Activated T-cell treated with anti-CD3 and anti-CD28 coated beads, Interleukin-2, amount 50 U/mL, for 72 hours (primary cell): ENCODE data around the gene SPOCK2. TPM values are rescaled to one million over a fixed set of nuclear protein-coding genes. Genes with fewer than 3 reads are reported as not detected.
"Not testable (repeated sequence)": the region's sequence is repeated elsewhere in the genome, so short reads cannot be mapped to it uniquely, and the experiment has no call there.

Experiments
- ATAC-seq, 2 donors: fragments of 150-1000 bp; cut with Tn5 transposase; replicated peaks in 1 of 2; 2 replicates each; pipeline ENCODE4 v1.10.0; 2021; ENCODE audit warnings: moderate library complexity in 2 of 2, mild to moderate bottlenecking in 1 of 2
- DNase-seq, 2 donors: peaks; one replicate each; pipeline ENCODE4 v3.0.0; 2021 to 2022; ENCODE audit warnings: mixed read lengths in 1 of 2
- H3K27ac Mint-ChIP-seq: one replicate; pipeline ENCODE4 v1.8.0; 2022; ENCODE audit warnings: mild to moderate bottlenecking, moderate library complexity, mixed read lengths
- H3K27me3 Mint-ChIP-seq: one replicate; pipeline ENCODE4 v1.8.0; 2022; ENCODE audit warnings: low read depth, mixed read lengths
- H3K36me3 Mint-ChIP-seq, 2 donors: one replicate each; pipeline ENCODE4 v1.8.0; 2022; ENCODE audit warnings: mixed read lengths in 2 of 2, mild to moderate bottlenecking in 1 of 2; ENCODE audit not compliant: insufficient read depth in 2 of 2
- H3K4me1 Mint-ChIP-seq: one replicate; pipeline ENCODE4 v1.8.0; 2022; ENCODE audit warnings: low read depth, mixed read lengths
- H3K4me3 Mint-ChIP-seq, 2 donors: one replicate each; pipeline ENCODE4 v1.8.0; 2022; ENCODE audit warnings: mild to moderate bottlenecking in 2 of 2, mixed read lengths in 2 of 2, moderate library complexity in 2 of 2
- H3K9me3 Mint-ChIP-seq, 2 donors: one replicate each; pipeline ENCODE4 v1.8.0; 2022; ENCODE audit warnings: mixed read lengths in 2 of 2
- total RNA-seq, 2 donors: library from RNA; stranded (reverse); gene quantifications; one replicate each; pipeline ENCODE4 v1.2.3, GENCODE V29; 2022

SPOCK2 gene
- total RNA-seq, 2 donors from 2014 or later, result 253 to 291 TPM

GRCh38 chr10:72044417-72045041, 43.8 kb downstream of the SPOCK2 start:
- Mint-ChIP-seq H3K27me3 (no peaks in the 10 kb centered on the region), H3K4me3 (no peak overlapping the region), H3K27ac (no peak overlapping the region), H3K4me1 (peaks cover 14% of the 10 kb centered on the region), H3K9me3 (peaks cover 0 to 3% of the 10 kb centered on the region in 2 donors), H3K36me3 (peaks cover 1 to 6% of the 10 kb centered on the region in 2 donors)
- DNase-seq, result no peak
- ATAC-seq, result no peak

GRCh38 chr10:72043016-72043834, 45.1 kb downstream of the SPOCK2 start:
- H3K27me3 Mint-ChIP-seq, result no peaks in the 10 kb centered on the region
- no peak overlapping the region for H3K4me3 Mint-ChIP-seq
- no peak for DNase-seq
- no peaks in the 10 kb centered on the region for H3K9me3 Mint-ChIP-seq
- H3K36me3 Mint-ChIP-seq, result no peaks in the 10 kb centered on the region
- peaks cover under 1% of the 10 kb centered on the region for H3K4me1 Mint-ChIP-seq
- H3K27ac Mint-ChIP-seq, result no peak overlapping the region
- ATAC-seq, result no peak

GRCh38 chr10:72041491-72041890, 46.9 kb downstream of the SPOCK2 start:
- H3K36me3 Mint-ChIP-seq, result no peaks in the 10 kb centered on the region
- no peak for ATAC-seq

GRCh38 chr10:72039377-72039776, 49.0 kb downstream of the SPOCK2 start:
- no peak overlapping the region for H3K27ac Mint-ChIP-seq

More at GRCh38 chr10:72041491-72041890, 46.9 kb downstream of the SPOCK2 start:
- Mint-ChIP-seq H3K4me1 (no peaks in the 10 kb centered on the region), H3K9me3 (no peaks in the 10 kb centered on the region), H3K4me3 (no peak overlapping the region), H3K27ac (no peak overlapping the region), H3K27me3 (no peaks in the 10 kb centered on the region)
- DNase-seq, result no peak

GRCh38 chr10:72038458-72039001, 49.8 kb downstream of the SPOCK2 start:
- Mint-ChIP-seq H3K4me1 (no peaks in the 10 kb centered on the region), H3K9me3 (no peaks in the 10 kb centered on the region), H3K27ac (no peak overlapping the region), H3K4me3 (no peak overlapping the region), H3K36me3 (no peaks in the 10 kb centered on the region), H3K27me3 (no peaks in the 10 kb centered on the region)
- DNase-seq (no peak), ATAC-seq (no peak)

More at GRCh38 chr10:72039377-72039776, 49.0 kb downstream of the SPOCK2 start:
- Mint-ChIP-seq H3K36me3 (no peaks in the 10 kb centered on the region), H3K4me3 (no peak overlapping the region), H3K4me1 (no peaks in the 10 kb centered on the region), H3K9me3 (no peaks in the 10 kb centered on the region), H3K27me3 (no peaks in the 10 kb centered on the region)
- DNase-seq (no peak), ATAC-seq (no peak)

- no peaks in the 10 kb centered on the region for H3K9me3 Mint-ChIP-seq
- H3K27me3 Mint-ChIP-seq, result no peaks in the 10 kb centered on the region
- H3K36me3 Mint-ChIP-seq, result no peaks in the 10 kb centered on the region
- H3K4me1 Mint-ChIP-seq, result no peaks in the 10 kb centered on the region
- H3K27ac Mint-ChIP-seq, result no peak overlapping the region
- DNase-seq (no peak), ATAC-seq (no peak)
- no peak overlapping the region for H3K4me3 Mint-ChIP-seq
These were observed 50.5 kb downstream of the SPOCK2 start for GRCh38 chr10:72037811-72038210.

- Mint-ChIP-seq H3K27me3 (no peaks in the 10 kb centered on the region), H3K9me3 (no peaks in the 10 kb centered on the region), H3K4me1 (no peaks in the 10 kb centered on the region), H3K4me3 (no peak overlapping the region), H3K36me3 (no peaks in the 10 kb centered on the region), H3K27ac (no peak overlapping the region)
- ATAC-seq (no peak), DNase-seq (no peak)
These were observed 51.1 kb downstream of the SPOCK2 start for GRCh38 chr10:72037266-72037665.

GRCh38 chr10:72035252-72035887, 53.0 kb downstream of the SPOCK2 start:
- no peak overlapping the region for H3K27ac Mint-ChIP-seq

GRCh38 chr10:72034761-72035160, 53.6 kb downstream of the SPOCK2 start:
- H3K9me3 Mint-ChIP-seq, result no peaks in the 10 kb centered on the region

More at GRCh38 chr10:72035252-72035887, 53.0 kb downstream of the SPOCK2 start:
- Mint-ChIP-seq H3K36me3 (no peaks in the 10 kb centered on the region), H3K9me3 (no peaks in the 10 kb centered on the region), H3K4me1 (no peaks in the 10 kb centered on the region), H3K4me3 (no peak overlapping the region), H3K27me3 (no peaks in the 10 kb centered on the region)
- no peak for DNase-seq
- ATAC-seq, result no peak

GRCh38 chr10:72034040-72034499, 54.3 kb downstream of the SPOCK2 start:
- ATAC-seq, result no peak
- Mint-ChIP-seq H3K27me3 (peaks cover under 1% of the 10 kb centered on the region), H3K36me3 (no peaks in the 10 kb centered on the region)

More at GRCh38 chr10:72034761-72035160, 53.6 kb downstream of the SPOCK2 start:
- ATAC-seq (no peak), DNase-seq (no peak)
- Mint-ChIP-seq H3K4me3 (no peak overlapping the region), H3K27me3 (no peaks in the 10 kb centered on the region), H3K36me3 (no peaks in the 10 kb centered on the region), H3K27ac (no peak overlapping the region), H3K4me1 (no peaks in the 10 kb centered on the region)

GRCh38 chr10:72032409-72033162, 55.8 kb downstream of the SPOCK2 start:
- H3K27me3 Mint-ChIP-seq, H3K9me3 Mint-ChIP-seq, H3K4me3 Mint-ChIP-seq, H3K36me3 Mint-ChIP-seq, ATAC-seq, H3K27ac Mint-ChIP-seq, H3K4me1 Mint-ChIP-seq, DNase-seq: not testable (repeated sequence)

More at GRCh38 chr10:72034040-72034499, 54.3 kb downstream of the SPOCK2 start:
- Mint-ChIP-seq H3K4me1 (no peaks in the 10 kb centered on the region), H3K4me3 (no peak overlapping the region), H3K9me3 (no peaks in the 10 kb centered on the region), H3K27ac (no peak overlapping the region)
- DNase-seq, result no peak

- Mint-ChIP-seq H3K4me1 (peaks cover 5% of the 10 kb centered on the region), H3K36me3 (no peaks in the 10 kb centered on the region), H3K27ac (no peak overlapping the region), H3K9me3 (no peaks in the 10 kb centered on the region), H3K4me3 (no peak overlapping the region), H3K27me3 (peaks cover 7% of the 10 kb centered on the region)
- DNase-seq, result no peak
- ATAC-seq, result no peak
These were observed 56.6 kb downstream of the SPOCK2 start for GRCh38 chr10:72031706-72032105.
